Muscle layer of colon (tissue), 2 donors: ENCODE measurements around the gene FGF22.

ENCODE experiments used
- H3K27ac ChIP-seq: one replicate; pipeline ENCODE4 v1.7.0; 2013; ENCODE audit warnings: low read depth, mild to moderate bottlenecking, low read length, moderate library complexity
- H3K27me3 ChIP-seq, 2 donors: one replicate each; pipeline ENCODE4 v1.7.0; 2013; ENCODE audit warnings: low read length in 2 of 2, mild to moderate bottlenecking in 2 of 2; ENCODE audit not compliant: insufficient read depth in 2 of 2, control insufficient read depth in 1 of 2
- H3K36me3 ChIP-seq: one replicate; pipeline ENCODE4 v1.7.0; 2013; ENCODE audit warnings: mild to moderate bottlenecking, low read length; ENCODE audit not compliant: insufficient read depth
- H3K4me1 ChIP-seq: one replicate; pipeline ENCODE4 v1.7.0; 2013; ENCODE audit warnings: mild to moderate bottlenecking, low read length; ENCODE audit not compliant: insufficient read depth
- H3K4me3 ChIP-seq, 2 donors: one replicate each; pipeline ENCODE4 v1.7.0; 2013; ENCODE audit warnings: low read length in 2 of 2, low read depth in 1 of 2, mild to moderate bottlenecking in 1 of 2, moderate library complexity in 1 of 2
- H3K9ac ChIP-seq: one replicate; pipeline ENCODE4 v1.7.0; 2013; ENCODE audit warnings: low read length
- H3K9me3 ChIP-seq: one replicate; pipeline ENCODE4 v1.7.0; 2013; ENCODE audit warnings: mild to moderate bottlenecking, low read length
- donor health status: abdominal sarcoma.
- donor health status: Adenocarcinoma of cecum.

The FGF22 gene

DNA sequence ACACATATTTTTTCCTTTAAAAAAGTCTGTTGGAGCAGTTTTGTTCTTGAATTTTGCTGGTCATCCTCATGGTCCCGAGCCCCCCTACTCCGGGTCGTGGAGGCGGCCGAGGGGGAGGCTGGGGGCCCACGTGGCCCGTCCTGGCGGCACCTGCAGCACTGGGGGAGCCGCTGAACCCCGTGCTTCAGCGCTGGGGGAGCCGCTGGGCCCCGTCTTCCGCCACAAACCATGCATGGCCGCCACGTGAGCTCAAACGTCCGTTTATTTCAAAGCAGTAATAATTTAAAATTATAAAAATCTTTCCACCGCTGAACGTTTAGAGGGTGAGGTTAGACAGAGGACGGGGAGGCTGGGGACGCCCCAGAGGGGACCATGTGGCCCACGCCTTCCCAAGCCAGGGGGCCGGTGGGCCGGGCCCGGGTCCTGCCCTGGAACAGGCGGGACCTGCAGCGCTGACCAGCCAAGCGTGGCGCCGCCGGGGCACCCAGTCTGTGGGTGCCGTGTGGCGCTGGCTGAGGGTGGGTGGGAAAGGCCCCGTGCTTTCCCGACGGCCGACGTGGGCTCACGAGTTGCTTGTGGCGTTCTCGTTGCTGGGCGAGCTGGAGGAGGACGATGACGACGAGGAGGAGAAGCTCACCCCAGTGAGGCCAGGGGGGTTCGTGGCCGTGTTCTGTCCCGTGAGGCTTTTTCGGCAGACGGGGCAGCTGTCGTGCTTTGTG is 8.0 kb downstream of the FGF22 start:
- peaks cover 5% of the 10 kb centered on the region for H3K36me3 ChIP-seq
- no peaks in the 10 kb centered on the region for H3K4me1 ChIP-seq
- H3K27ac ChIP-seq, result no peak overlapping the region
- H3K4me3 ChIP-seq, result no peak overlapping the region
- H3K9me3 ChIP-seq, result no peaks in the 10 kb centered on the region
- no peaks in the 10 kb centered on the region for H3K27me3 ChIP-seq
- no peak overlapping the region for H3K9ac ChIP-seq

- Histone ChIP-seq H3K9ac (no peak overlapping the region), H3K9me3 (no peaks in the 10 kb centered on the region), H3K36me3 (peaks cover 10% of the 10 kb centered on the region), H3K4me3 (no peak overlapping the region), H3K27me3 (no peaks in the 10 kb centered on the region), H3K27ac (no peak overlapping the region), H3K4me1 (no peaks in the 10 kb centered on the region)
These were observed 8.6 kb downstream of the FGF22 start for GRCh38 chr19:648305-648704.

DNA sequence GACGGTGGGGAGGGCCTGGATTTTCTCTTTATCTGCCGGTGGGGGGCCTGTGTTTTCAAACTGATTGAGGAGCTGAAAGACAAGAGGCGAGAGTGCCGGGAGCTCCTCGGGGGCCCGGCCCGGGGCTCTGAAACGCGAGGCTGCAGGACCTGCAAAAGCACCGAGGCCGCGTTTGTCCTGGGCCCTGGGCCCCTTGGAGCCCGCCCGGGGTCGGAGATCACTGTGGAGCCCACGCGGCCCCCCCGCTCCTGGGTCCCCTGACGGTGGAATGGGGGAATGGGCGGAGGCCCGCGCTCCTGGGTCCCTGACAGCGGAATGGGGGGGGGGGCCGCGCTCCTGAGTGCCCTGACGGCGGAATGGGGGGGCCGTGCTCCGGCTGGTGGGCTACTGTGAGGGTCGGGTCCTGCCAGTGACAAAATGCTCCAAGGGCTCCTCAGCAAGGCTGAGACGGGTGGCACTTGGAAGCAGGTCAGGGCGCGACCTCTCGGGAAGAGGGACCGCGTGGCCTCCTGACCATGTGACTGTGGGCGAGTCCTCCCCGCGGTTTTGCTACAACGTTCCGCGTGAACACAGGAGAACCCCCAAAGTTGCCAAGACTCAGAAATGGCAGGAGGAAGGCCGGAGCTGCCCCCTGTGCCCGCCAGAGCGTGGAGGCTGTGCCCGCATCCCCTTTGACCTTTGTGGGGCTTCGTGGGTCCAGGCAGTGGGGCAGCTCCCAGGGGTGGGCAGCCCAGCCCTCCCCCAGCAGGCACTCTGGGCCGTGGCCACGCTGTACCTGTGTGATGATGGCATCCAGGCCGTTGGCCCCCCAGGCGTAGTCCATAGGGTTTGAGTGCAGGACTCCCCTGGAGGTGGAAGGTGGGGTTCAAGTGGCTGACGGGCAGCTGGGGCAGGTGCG is 9.5 kb downstream of the FGF22 start:
- no peak overlapping the region for H3K9ac ChIP-seq
- peaks cover 17% of the 10 kb centered on the region for H3K36me3 ChIP-seq

GRCh38 chr19:650121-650520 is 10.4 kb downstream of the FGF22 start:
- peaks cover 17% of the 10 kb centered on the region for H3K36me3 ChIP-seq
- H3K27me3 ChIP-seq, result no peaks in the 10 kb centered on the region
- no peaks in the 10 kb centered on the region for H3K9me3 ChIP-seq
- no peak overlapping the region for H3K27ac ChIP-seq
- no peaks in the 10 kb centered on the region for H3K4me1 ChIP-seq
- no peak overlapping the region for H3K4me3 ChIP-seq
- no peak overlapping the region for H3K9ac ChIP-seq

More for the DNA sequence above, 9.5 kb downstream of the FGF22 start:
- no peaks in the 10 kb centered on the region for H3K9me3 ChIP-seq
- H3K4me3 ChIP-seq, result no peak overlapping the region
- no peaks in the 10 kb centered on the region for H3K27me3 ChIP-seq
- H3K27ac ChIP-seq, result no peak overlapping the region
- H3K4me1 ChIP-seq, result no peaks in the 10 kb centered on the region

DNA sequence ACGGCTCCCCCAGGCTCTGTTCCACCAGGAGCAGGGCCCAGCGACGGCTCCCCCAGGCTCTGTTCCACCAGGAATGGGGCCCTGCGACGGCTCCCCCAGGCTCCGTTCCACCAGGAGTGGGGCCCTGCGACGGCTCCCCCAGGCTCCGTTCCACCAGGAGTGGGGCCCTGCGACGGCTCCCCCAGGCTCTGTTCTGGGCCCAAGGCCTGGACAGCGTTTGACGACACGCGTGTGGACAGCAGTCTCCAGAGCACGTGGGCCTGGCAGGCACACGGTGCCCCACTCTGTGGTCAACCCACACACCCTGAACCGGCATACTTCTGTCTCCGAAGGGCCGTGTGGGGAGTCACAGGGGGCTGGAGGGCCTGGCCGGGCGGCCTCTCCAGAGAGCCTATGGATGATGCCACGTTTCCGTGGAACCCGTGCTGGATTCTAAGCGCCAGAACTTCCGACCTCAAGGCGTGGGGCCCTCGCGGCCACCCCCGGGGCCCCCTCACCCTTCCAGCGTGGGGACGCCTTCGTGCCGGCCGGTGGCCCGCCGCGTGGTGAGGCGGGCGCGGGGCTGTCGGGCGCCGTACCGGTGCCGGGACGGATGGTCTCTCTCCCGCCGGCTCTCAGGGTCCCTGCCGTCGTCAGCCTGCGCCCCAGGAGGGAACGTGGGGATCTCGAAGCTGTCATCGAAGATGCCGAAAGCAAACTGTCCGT is 11.6 kb downstream of the FGF22 start:
- H3K36me3 ChIP-seq, result peaks cover 17% of the 10 kb centered on the region
- no peak overlapping the region for H3K9ac ChIP-seq
- no peaks in the 10 kb centered on the region for H3K27me3 ChIP-seq
- H3K27ac ChIP-seq, result no peak overlapping the region
- no peak overlapping the region for H3K4me3 ChIP-seq
- H3K9me3 ChIP-seq, result no peaks in the 10 kb centered on the region
- no peaks in the 10 kb centered on the region for H3K4me1 ChIP-seq

DNA sequence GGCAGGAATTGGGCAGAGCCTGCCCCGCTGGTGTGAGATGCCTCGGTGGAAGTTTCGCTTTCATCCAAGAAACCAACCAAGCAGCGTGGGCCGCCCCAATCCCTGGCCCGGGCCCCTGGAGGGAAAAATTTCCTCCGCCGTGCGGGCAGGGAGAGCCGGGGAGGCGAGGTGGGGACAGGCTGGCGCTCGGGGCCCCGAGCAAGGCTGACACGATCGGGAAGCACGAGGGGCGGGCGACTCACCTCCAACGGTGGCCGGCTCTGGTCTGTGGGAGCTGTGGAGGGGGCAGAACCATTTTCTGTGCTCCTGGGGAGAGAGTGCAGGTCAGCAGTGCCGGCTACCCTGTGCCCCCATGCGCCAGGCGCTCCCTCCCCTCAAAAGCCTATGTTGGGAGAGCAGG is 12.3 kb downstream of the FGF22 start:
- Histone ChIP-seq H3K36me3 (peaks cover 17% of the 10 kb centered on the region), H3K4me3 (no peak overlapping the region)

DNA sequence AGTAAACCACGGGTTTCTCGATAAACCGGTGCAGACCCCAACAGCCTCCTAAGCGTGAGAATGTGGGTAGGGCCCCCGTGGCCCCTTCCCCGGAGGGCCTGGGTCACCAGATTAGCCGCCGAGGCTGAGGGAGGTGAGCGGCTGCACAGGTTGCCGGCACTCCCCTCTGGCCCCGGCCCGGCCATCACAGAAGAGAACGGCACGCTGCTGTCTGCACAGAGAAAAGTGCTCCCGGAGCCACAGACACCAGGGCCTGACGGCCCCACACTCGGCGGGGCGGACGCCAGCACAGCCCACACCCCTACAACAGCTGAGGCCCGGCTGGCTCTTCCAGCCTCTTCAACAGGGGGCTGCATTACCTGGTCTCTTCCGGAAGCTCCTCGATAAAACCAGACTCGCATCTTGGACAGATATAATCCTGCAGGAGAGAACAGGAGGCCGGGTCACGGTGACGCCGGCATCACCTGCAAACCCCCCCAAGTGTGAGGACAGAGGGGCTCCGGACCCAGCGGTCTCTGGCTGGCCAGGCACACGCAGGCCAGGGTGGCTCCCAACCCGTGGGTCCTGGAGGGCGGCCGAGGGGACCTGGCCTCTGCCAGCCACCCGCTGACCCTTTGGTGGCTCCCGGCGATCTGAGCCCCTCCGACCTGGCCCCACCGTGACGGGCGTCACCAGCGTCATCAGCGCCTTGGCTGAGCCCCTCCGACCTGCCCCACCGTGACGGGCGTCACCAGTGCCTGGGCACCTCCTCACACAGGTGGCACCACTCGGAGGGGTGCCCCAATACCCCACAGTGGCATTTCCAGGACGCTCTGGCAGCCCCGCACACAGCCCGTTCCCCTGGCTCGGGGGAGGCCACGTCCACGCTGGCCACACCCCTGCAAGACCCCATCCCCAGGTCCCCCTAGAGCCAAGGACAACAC is 13.0 kb downstream of the FGF22 start:
- Histone ChIP-seq H3K9ac (no peak overlapping the region), H3K9me3 (no peaks in the 10 kb centered on the region), H3K4me1 (no peaks in the 10 kb centered on the region), H3K4me3 (no peak overlapping the region), H3K36me3 (peaks cover 17% of the 10 kb centered on the region), H3K27me3 (no peaks in the 10 kb centered on the region), H3K27ac (no peak overlapping the region)

More for the DNA sequence above, 12.3 kb downstream of the FGF22 start:
- no peak overlapping the region for H3K27ac ChIP-seq
- no peak overlapping the region for H3K9ac ChIP-seq
- no peaks in the 10 kb centered on the region for H3K27me3 ChIP-seq
- H3K9me3 ChIP-seq, result no peaks in the 10 kb centered on the region
- H3K4me1 ChIP-seq, result no peaks in the 10 kb centered on the region

GRCh38 chr19:653425-653824 is 13.7 kb downstream of the FGF22 start:
- Histone ChIP-seq H3K4me1 (no peaks in the 10 kb centered on the region), H3K27ac (no peak overlapping the region), H3K4me3 (no peak overlapping the region), H3K36me3 (peaks cover 17% of the 10 kb centered on the region), H3K9me3 (no peaks in the 10 kb centered on the region), H3K27me3 (no peaks in the 10 kb centered on the region), H3K9ac (no peak overlapping the region)

DNA sequence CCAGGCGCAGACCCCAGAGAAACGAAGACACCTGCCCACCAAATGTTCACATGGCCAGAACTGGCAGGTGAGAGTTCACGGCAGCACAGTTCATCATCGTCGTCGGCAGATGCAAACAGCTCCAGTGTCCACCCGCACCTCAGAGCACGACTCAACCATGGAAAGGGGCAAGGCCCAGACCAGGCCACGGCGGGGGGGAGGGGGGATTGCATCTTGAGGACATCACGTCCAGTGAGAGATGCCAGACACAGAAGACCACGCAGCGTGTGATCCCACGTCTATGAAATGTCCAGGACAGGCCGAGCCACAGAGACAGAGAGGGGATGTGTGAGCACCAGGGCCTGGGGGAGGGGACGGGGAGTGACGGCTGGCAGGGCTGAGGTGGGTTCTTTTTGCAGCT is 16.0 kb downstream of the FGF22 start:
- Histone ChIP-seq H3K9ac (no peak overlapping the region), H3K27ac (no peak overlapping the region), H3K36me3 (peaks cover 17% of the 10 kb centered on the region), H3K27me3 (no peaks in the 10 kb centered on the region), H3K4me3 (no peak overlapping the region), H3K9me3 (no peaks in the 10 kb centered on the region), H3K4me1 (peaks cover 11% of the 10 kb centered on the region)

DNA sequence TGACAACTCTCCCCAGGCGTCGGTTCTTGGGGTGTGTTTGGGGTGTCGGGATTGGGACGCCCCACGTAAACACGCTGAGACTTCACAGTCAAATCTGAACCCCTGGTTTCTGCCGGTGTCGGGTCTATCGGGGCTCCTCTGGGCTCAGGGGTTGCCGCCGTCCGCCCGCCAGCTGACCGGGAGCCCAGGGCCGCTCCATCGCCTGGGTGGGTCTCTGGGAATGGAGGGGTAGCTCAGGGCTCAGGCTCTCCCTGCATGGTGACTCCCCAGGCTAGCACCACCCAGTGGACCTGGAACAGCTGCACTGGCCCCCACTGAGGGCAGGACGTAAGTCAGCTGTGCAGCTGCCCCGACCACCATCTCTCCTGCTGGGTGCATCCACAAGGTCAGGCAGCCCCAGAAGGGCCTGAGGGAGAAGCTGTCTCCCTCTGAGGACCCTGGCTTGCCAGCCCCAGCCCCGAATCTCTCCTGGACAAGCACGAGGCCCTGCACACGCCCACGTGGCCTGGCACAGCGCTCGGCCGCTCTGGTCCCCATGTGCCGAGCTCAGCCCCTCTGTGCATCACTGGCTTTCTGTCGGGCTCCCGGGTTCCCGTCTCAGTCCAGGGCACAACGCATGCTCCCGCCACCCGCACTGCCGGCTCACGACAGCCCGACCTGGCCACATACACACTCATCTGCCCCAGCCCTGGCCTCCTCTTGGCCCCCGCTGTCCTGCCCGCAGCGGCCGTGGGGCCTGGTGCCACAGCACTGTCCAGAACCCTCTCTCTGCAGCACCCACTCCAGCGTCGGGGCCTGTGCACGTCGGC is 17.3 kb downstream of the FGF22 start:
- Histone ChIP-seq H3K27ac (no peak overlapping the region), H3K4me1 (peaks cover 24% of the 10 kb centered on the region)

More for the DNA sequence above, 17.3 kb downstream of the FGF22 start:
- Histone ChIP-seq H3K9ac (no peak overlapping the region), H3K27me3 (no peaks in the 10 kb centered on the region), H3K9me3 (no peaks in the 10 kb centered on the region), H3K4me3 (no peak overlapping the region), H3K36me3 (peaks cover 17% of the 10 kb centered on the region)
